PC-3 (cell line): ENCODE measurements around the gene TMEM174.

Experiments
- EZH2phosphoT487 ChIP-seq: fragments of 300-600 bp; sonication (generic); IDR thresholded peaks from 2 replicates; pipeline ENCODE4 v1.6.1; 2018; ENCODE audit warnings: mild to moderate bottlenecking, antibody characterized with exemption, low read length, borderline replicate concordance
- TF ChIP-seq, protein P1 (sequence below): fragments of 300-600 bp; sonication (generic); conservative IDR thresholded peaks from 2 replicates; pipeline ENCODE4 v1.5.1; 2017; ENCODE audit warnings: antibody characterized with exemption, low read depth, mild to moderate bottlenecking, low read length

DNA sequence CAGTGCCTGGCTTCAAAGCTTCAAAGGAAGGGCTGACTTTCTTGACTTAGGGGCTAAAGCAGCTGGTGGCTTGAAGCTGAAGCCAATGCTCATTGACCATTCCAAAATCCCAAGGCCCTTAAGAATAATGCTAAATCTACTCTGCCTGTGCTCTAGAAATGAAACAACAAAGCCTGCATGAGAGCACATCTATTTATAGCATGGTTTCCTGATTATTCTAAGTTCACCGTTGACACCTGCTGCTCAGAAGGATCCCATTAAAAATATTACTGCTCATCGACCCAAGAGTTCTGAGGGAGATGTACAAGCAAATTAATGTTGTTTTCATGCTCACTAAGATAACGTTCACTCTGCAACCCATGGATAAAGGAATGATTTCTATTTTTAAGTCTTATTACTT, 6.7 kb downstream of the TMEM174 start:
- no peak for TF ChIP-seq EZH2phosphoT487
- TF ChIP-seq, protein P1, sequence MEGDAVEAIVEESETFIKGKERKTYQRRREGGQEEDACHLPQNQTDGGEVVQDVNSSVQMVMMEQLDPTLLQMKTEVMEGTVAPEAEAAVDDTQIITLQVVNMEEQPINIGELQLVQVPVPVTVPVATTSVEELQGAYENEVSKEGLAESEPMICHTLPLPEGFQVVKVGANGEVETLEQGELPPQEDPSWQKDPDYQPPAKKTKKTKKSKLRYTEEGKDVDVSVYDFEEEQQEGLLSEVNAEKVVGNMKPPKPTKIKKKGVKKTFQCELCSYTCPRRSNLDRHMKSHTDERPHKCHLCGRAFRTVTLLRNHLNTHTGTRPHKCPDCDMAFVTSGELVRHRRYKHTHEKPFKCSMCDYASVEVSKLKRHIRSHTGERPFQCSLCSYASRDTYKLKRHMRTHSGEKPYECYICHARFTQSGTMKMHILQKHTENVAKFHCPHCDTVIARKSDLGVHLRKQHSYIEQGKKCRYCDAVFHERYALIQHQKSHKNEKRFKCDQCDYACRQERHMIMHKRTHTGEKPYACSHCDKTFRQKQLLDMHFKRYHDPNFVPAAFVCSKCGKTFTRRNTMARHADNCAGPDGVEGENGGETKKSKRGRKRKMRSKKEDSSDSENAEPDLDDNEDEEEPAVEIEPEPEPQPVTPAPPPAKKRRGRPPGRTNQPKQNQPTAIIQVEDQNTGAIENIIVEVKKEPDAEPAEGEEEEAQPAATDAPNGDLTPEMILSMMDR: no peak
